H9 (cell line): ENCODE data around the gene HPCAL1. TPM values are rescaled to one million over a fixed set of nuclear protein-coding genes. Genes with fewer than 3 reads are reported as not detected.

Experiments used
- DNase-seq: peaks from one replicate; pipeline ENCODE4 v3.0.0-alpha.2; 2017
- H2AFZ ChIP-seq: one replicate; pipeline ENCODE4 v1.6.1; 2013; ENCODE audit warnings: mild to moderate bottlenecking, low read length, control low read depth, moderate library complexity
- H2AK5ac ChIP-seq: 2 replicates; pipeline ENCODE4 v1.6.1; 2013; ENCODE audit warnings: low read length, control low read depth, mixed read lengths; ENCODE audit not compliant: insufficient read length
- H2BK120ac ChIP-seq: one replicate; pipeline ENCODE4 v1.6.1; 2013; ENCODE audit warnings: low read depth, mild to moderate bottlenecking, low read length, control low read depth, inconsistent platforms; ENCODE audit not compliant: poor library complexity, severe bottlenecking
- H2BK12ac ChIP-seq: 2 replicates; pipeline ENCODE4 v1.6.1; 2013; ENCODE audit warnings: low read length, control low read depth, mixed read lengths, low read depth; ENCODE audit not compliant: insufficient read length
- H2BK15ac ChIP-seq: 2 replicates; pipeline ENCODE4 v1.6.1; 2013; ENCODE audit warnings: low read depth, low read length, control low read depth
- H2BK20ac ChIP-seq: one replicate; pipeline ENCODE4 v1.6.1; 2013; ENCODE audit warnings: low read depth, mild to moderate bottlenecking, low read length, control low read depth, inconsistent platforms; ENCODE audit not compliant: poor library complexity, severe bottlenecking
- H2BK5ac ChIP-seq: 2 replicates; pipeline ENCODE4 v1.6.1; 2013; ENCODE audit warnings: low read length, control low read depth, mixed read lengths; ENCODE audit not compliant: insufficient read length
- H3K14ac ChIP-seq: 2 replicates; pipeline ENCODE4 v1.6.1; 2013; ENCODE audit warnings: low read length, control low read depth; ENCODE audit not compliant: insufficient read depth
- H3K18ac ChIP-seq: 2 replicates; pipeline ENCODE4 v1.6.1; 2013; ENCODE audit warnings: low read depth, mild to moderate bottlenecking, mixed read lengths, low read length, control low read depth; ENCODE audit not compliant: insufficient read length
- H3K23ac ChIP-seq: 2 replicates; pipeline ENCODE4 v1.6.1; 2013; ENCODE audit warnings: low read length, control low read depth, mixed read lengths, low read depth; ENCODE audit not compliant: insufficient read length
- H3K23me2 ChIP-seq: 2 replicates; pipeline ENCODE4 v1.6.1; 2013; ENCODE audit warnings: low read depth, mild to moderate bottlenecking, mixed read lengths, low read length, control low read depth; ENCODE audit not compliant: insufficient read length, poor library complexity, severe bottlenecking
- H3K27ac ChIP-seq: 2 replicates; pipeline ENCODE4 v1.5.1; 2013; ENCODE audit warnings: low read length, control low read depth, mixed read lengths, low read depth; ENCODE audit not compliant: insufficient read length
- H3K27me3 ChIP-seq: 2 replicates; pipeline ENCODE4 v1.6.1; 2013; ENCODE audit warnings: low read length, control low read depth, inconsistent platforms; ENCODE audit not compliant: insufficient read depth
- H3K4ac ChIP-seq: 2 replicates; pipeline ENCODE4 v1.6.1; 2013; ENCODE audit warnings: low read depth, mild to moderate bottlenecking, control low read depth, inconsistent platforms, low read length, moderate library complexity
- H3K4me1 ChIP-seq: 2 replicates; pipeline ENCODE4 v1.6.1; 2013; ENCODE audit warnings: low read length, control low read depth, inconsistent platforms; ENCODE audit not compliant: insufficient read depth
- H3K4me2 ChIP-seq: 2 replicates; pipeline ENCODE4 v1.6.1; 2013; ENCODE audit warnings: low read length, control low read depth, mixed read lengths; ENCODE audit not compliant: insufficient read length, insufficient read depth
- H3K56ac ChIP-seq: 2 replicates; pipeline ENCODE4 v1.6.1; 2013; ENCODE audit warnings: low read depth, mild to moderate bottlenecking, mixed read lengths, low read length, control low read depth; ENCODE audit not compliant: insufficient read length
- H3K79me1 ChIP-seq: 2 replicates; pipeline ENCODE4 v1.6.1; 2013; ENCODE audit warnings: low read depth, mild to moderate bottlenecking, moderate library complexity, low read length, control low read depth, inconsistent platforms; ENCODE audit not compliant: insufficient read depth, poor library complexity, severe bottlenecking
- H3K79me2 ChIP-seq: 2 replicates; pipeline ENCODE4 v1.6.1; 2013; ENCODE audit warnings: low read length, control low read depth, inconsistent platforms; ENCODE audit not compliant: insufficient read depth
- H3K9ac ChIP-seq: 2 replicates; pipeline ENCODE4 v1.6.1; 2013; ENCODE audit warnings: low read length, control low read depth, mixed read lengths; ENCODE audit not compliant: insufficient read length; ENCODE audit errors: extremely low read depth
- H3K9me3 ChIP-seq: one replicate; pipeline ENCODE4 v1.6.1; 2013; ENCODE audit warnings: low read depth, low read length, inconsistent platforms; ENCODE audit not compliant: control insufficient read depth
- H3T11ph ChIP-seq: one replicate; pipeline ENCODE4 v1.6.1; 2013; ENCODE audit warnings: mild to moderate bottlenecking, low read length, control low read depth, inconsistent platforms
- H4K20me1 ChIP-seq: one replicate; pipeline ENCODE4 v1.6.1; 2013; ENCODE audit not compliant: control insufficient read depth, insufficient read length, insufficient read depth
- H4K5ac ChIP-seq: 2 replicates; pipeline ENCODE4 v1.6.1; 2013; ENCODE audit warnings: low read depth, mild to moderate bottlenecking, mixed read lengths, low read length, control low read depth; ENCODE audit not compliant: insufficient read length
- H4K8ac ChIP-seq: replicated peaks from 2 replicates; pipeline ENCODE4 v1.6.1; 2013; ENCODE audit warnings: low read length, control low read depth, mixed read lengths, low read depth; ENCODE audit not compliant: insufficient read length
- H4K91ac ChIP-seq: 2 replicates; pipeline ENCODE4 v1.6.1; 2013; ENCODE audit warnings: low read depth, mild to moderate bottlenecking, moderate library complexity, mixed read lengths, low read length, control low read depth; ENCODE audit not compliant: insufficient read length
- H3K27ac Mint-ChIP-seq, 3 experiments: 2 replicates in 2 of 3; 3 replicates in 1 of 3; pipeline ENCODE4 v1.8.0; 2020 to 2021; ENCODE audit warnings: mixed read lengths in 3 of 3, mild to moderate bottlenecking in 1 of 3, moderate library complexity in 1 of 3
- H3K27me3 Mint-ChIP-seq: 2 replicates; pipeline ENCODE4 v1.8.0; 2021; ENCODE audit warnings: low read depth, mild to moderate bottlenecking, moderate library complexity, mixed read lengths
- H3K36me3 Mint-ChIP-seq, 3 experiments: 2 replicates in 2 of 3; 3 replicates in 1 of 3; pipeline ENCODE4 v1.8.0; 2020 to 2021; ENCODE audit warnings: low read depth in 3 of 3, mixed read lengths in 3 of 3; ENCODE audit not compliant: insufficient read depth in 1 of 3
- H3K4me1 Mint-ChIP-seq, 2 experiments: 2 replicates each; pipeline ENCODE4 v1.8.0; 2020; ENCODE audit warnings: mixed read lengths in 2 of 2
- H3K4me3 Mint-ChIP-seq, 2 experiments: 2 replicates in 1 of 2; 3 replicates in 1 of 2; pipeline ENCODE4 v1.8.0; 2020 to 2021; ENCODE audit warnings: mild to moderate bottlenecking in 2 of 2, mixed read lengths in 2 of 2, moderate library complexity in 1 of 2
- H3K9me3 Mint-ChIP-seq, 2 experiments: 2 replicates in 1 of 2; 3 replicates in 1 of 2; pipeline ENCODE4 v1.8.0; 2020; ENCODE audit warnings: mild to moderate bottlenecking in 2 of 2, mixed read lengths in 2 of 2, moderate library complexity in 1 of 2
- WGBS: extraction: QIAGEN DNeasy Blood & Tissue Kit; methylation state at CpG from one replicate; pipeline ENCODE4 v1.1.7; 2013; ENCODE audit warnings: missing lambda C conversion rate, low lambda C conversion rate, mixed read lengths; ENCODE audit not compliant: insufficient read length; ENCODE audit errors: extremely low coverage; 5-methylcytosine and 5-hydroxymethylcytosine counted together
- total RNA-seq: library from RNA; stranded (reverse); gene quantifications from 2 replicates; pipeline ENCODE4 v1.2.1, GENCODE V29; 2021
- TF ChIP-seq, protein P1 (sequence below): fragments of 200-600 bp; sonication (generic); conservative IDR thresholded peaks from 3 replicates; pipeline ENCODE4 v1.8.0; 2021; ENCODE audit warnings: antibody characterized with exemption, mild to moderate bottlenecking

Gene HPCAL1
- total RNA-seq, 1 experiment from 2014 or later = 4.7 TPM

DNA sequence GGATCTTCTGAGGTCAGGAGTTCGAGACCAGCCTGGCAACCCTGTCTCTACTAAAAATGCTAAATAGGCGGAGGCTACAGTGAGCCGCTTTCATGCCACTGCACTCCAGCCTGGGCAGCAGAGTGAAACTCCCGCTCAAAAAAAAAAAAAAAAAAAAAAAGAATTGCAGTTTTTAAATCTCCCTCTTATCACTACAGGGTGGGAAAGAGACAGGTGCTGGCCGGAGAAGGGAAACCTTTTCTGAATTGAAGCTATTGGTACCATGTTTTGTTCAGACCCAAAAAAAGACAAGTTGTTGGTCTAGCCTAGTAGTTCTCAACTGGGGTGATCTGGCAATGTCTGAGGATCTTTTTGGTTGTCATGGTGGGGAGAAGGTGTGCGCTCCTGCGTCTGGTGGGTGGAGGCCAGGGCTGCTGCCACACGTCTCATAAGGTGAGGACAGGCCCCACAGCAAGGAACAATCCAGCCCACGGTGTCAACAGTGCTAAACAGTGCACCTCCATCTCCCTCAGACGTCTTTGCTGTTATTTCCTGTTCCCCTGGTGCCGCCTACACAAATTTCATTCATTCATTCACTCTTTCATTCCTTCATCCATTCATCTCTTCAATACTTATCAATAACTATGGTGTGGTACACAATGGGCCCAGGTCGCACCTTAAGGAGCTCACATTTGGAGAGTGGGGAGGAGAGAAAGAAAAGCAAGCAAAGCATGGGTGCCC, 174.2 kb downstream of the HPCAL1 start:
- H3K18ac ChIP-seq = no peak overlapping the region
- no peak overlapping the region for H2BK120ac ChIP-seq
- no peaks in the 10 kb centered on the region for H4K20me1 ChIP-seq
- H3K4me3 Mint-ChIP-seq = no peak overlapping the region
- no peak overlapping the region; a peak in 1 of 7 replicates for H3K27ac Mint-ChIP-seq
- H3K27me3 Mint-ChIP-seq = peaks cover 15% of the 10 kb centered on the region
- no peaks in the 10 kb centered on the region for H3K79me1 ChIP-seq
- no peak overlapping the region for H3K14ac ChIP-seq
- TF ChIP-seq, protein P1, sequence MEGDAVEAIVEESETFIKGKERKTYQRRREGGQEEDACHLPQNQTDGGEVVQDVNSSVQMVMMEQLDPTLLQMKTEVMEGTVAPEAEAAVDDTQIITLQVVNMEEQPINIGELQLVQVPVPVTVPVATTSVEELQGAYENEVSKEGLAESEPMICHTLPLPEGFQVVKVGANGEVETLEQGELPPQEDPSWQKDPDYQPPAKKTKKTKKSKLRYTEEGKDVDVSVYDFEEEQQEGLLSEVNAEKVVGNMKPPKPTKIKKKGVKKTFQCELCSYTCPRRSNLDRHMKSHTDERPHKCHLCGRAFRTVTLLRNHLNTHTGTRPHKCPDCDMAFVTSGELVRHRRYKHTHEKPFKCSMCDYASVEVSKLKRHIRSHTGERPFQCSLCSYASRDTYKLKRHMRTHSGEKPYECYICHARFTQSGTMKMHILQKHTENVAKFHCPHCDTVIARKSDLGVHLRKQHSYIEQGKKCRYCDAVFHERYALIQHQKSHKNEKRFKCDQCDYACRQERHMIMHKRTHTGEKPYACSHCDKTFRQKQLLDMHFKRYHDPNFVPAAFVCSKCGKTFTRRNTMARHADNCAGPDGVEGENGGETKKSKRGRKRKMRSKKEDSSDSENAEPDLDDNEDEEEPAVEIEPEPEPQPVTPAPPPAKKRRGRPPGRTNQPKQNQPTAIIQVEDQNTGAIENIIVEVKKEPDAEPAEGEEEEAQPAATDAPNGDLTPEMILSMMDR = no peak
- no peak overlapping the region for H3T11ph ChIP-seq
- no peak overlapping the region for H2BK5ac ChIP-seq
- no peak for DNase-seq
- no peaks in the 10 kb centered on the region; the same call in 1 of the 2 replicates for H3K4me1 ChIP-seq
- H3K27ac ChIP-seq = no peak overlapping the region
- no peaks in the 10 kb centered on the region for H3K9me3 Mint-ChIP-seq
- H3K4ac ChIP-seq = no peak overlapping the region
- no peaks in the 10 kb centered on the region for H3K36me3 Mint-ChIP-seq
- H3K56ac ChIP-seq = no peak overlapping the region
- H3K9me3 ChIP-seq = no peaks in the 10 kb centered on the region
- no peak overlapping the region for H2AK5ac ChIP-seq
- no peak overlapping the region for H3K4me2 ChIP-seq
- no peak overlapping the region for H3K23ac ChIP-seq
- 100% methylated on average over 1 of the region's 12 CpGs for WGBS
- no peak overlapping the region for H2BK20ac ChIP-seq
- H2AFZ ChIP-seq = no peak overlapping the region
- no peak overlapping the region for H2BK15ac ChIP-seq
- no peaks in the 10 kb centered on the region for H3K79me2 ChIP-seq
- no peak overlapping the region for H3K9ac ChIP-seq
- H4K8ac ChIP-seq = no peak overlapping the region
- H4K91ac ChIP-seq = no peak overlapping the region
- no peak overlapping the region for H4K5ac ChIP-seq
- no peak overlapping the region for H2BK12ac ChIP-seq
- H3K4me1 Mint-ChIP-seq = peaks cover 17 to 19% of the 10 kb centered on the region in 2 experiments
- H3K23me2 ChIP-seq = no peaks in the 10 kb centered on the region
- H3K27me3 ChIP-seq = no peaks in the 10 kb centered on the region

Other genes with a start within 250 kb of the HPCAL1 start
- 0.07 and 0.35 TPM in 2 replicates for gene CYS1, start 222.5 kb upstream of the HPCAL1 start, total RNA-seq
- gene RRM2, start 180.2 kb upstream of the HPCAL1 start, total RNA-seq = 163 and 176 TPM in 2 replicates
- 46.5 and 48.3 TPM in 2 replicates for gene ODC1, start 145.4 kb downstream of the HPCAL1 start, total RNA-seq